Endodermal cell (in vitro differentiated cells): ENCODE results near the gene FAM81A. TPM values are rescaled to one million over a fixed set of nuclear protein-coding genes. Genes with fewer than 3 reads are reported as not detected.
A peak's percentile ranks its signal among the peaks of the same experiment; 100 is the strongest.

Experiments
- DNase-seq: peaks from one replicate; pipeline ENCODE4 v3.0.0-alpha.2; 2017
- H3K27ac ChIP-seq: 2 replicates; pipeline ENCODE4 v1.5.1; 2013; ENCODE audit warnings: mild to moderate bottlenecking, low read depth, low read length, moderate library complexity
- H3K27me3 ChIP-seq: 2 replicates; pipeline ENCODE4 v1.6.1; 2013; ENCODE audit warnings: mild to moderate bottlenecking, low read length, moderate library complexity; ENCODE audit not compliant: insufficient read depth, control insufficient read depth, poor library complexity, severe bottlenecking
- H3K36me3 ChIP-seq: 2 replicates; pipeline ENCODE4 v1.7.0; 2013; ENCODE audit warnings: mild to moderate bottlenecking, low read length, moderate library complexity; ENCODE audit not compliant: control insufficient read depth, insufficient read depth
- H3K4me1 ChIP-seq: one replicate; pipeline ENCODE4 v1.7.0; 2013; ENCODE audit warnings: low read length; ENCODE audit not compliant: control insufficient read depth, insufficient read depth
- H3K4me3 ChIP-seq: 2 replicates; pipeline ENCODE4 v1.5.1; 2013; ENCODE audit warnings: mild to moderate bottlenecking, low read length, moderate library complexity
- H3K9ac ChIP-seq: 2 replicates; pipeline ENCODE4 v1.6.1; 2013; ENCODE audit warnings: mild to moderate bottlenecking, low read length, moderate library complexity; ENCODE audit not compliant: poor library complexity, severe bottlenecking; ENCODE audit errors: extremely low read depth
- H3K9me3 ChIP-seq: 2 replicates; pipeline ENCODE4 v1.6.1; 2013; ENCODE audit warnings: mild to moderate bottlenecking, low read length, moderate library complexity; ENCODE audit not compliant: control insufficient read depth
- H3K27ac Mint-ChIP-seq: 2 replicates; pipeline ENCODE4 v1.8.0; 2020; ENCODE audit warnings: mixed read lengths
- H3K27me3 Mint-ChIP-seq: 2 replicates; pipeline ENCODE4 v1.8.0; 2021; ENCODE audit warnings: mild to moderate bottlenecking, mixed read lengths; ENCODE audit not compliant: insufficient read depth
- H3K36me3 Mint-ChIP-seq: 2 replicates; pipeline ENCODE4 v1.8.0; 2020; ENCODE audit warnings: low read depth, mixed read lengths
- H3K4me1 Mint-ChIP-seq: 2 replicates; pipeline ENCODE4 v1.8.0; 2020; ENCODE audit warnings: mixed read lengths
- H3K4me3 Mint-ChIP-seq: 2 replicates; pipeline ENCODE4 v1.8.0; 2020; ENCODE audit warnings: mild to moderate bottlenecking, moderate library complexity, mixed read lengths
- H3K9me3 Mint-ChIP-seq: 2 replicates; pipeline ENCODE4 v1.8.0; 2020; ENCODE audit warnings: mild to moderate bottlenecking, mixed read lengths
- WGBS, 2 experiments: methylation state at CpG; one replicate each; pipeline versions ENCODE4 v1.1.5 to v1.1.7; 2013; ENCODE audit warnings: missing lambda C conversion rate in 2 of 2, mixed read lengths in 1 of 2; ENCODE audit not compliant: insufficient coverage in 1 of 2, insufficient read length in 1 of 2; 5-methylcytosine and 5-hydroxymethylcytosine counted together
- total RNA-seq, 2 donors: library from RNA; stranded (reverse); fragmentation: NEBNext Ultra II Directional in 1 of 2; extraction: Animal tissue kit (Norgen Biotek cat#: 25700) in 1 of 2; gene quantifications; 2 replicates in 1 of 2; 3 replicates in 1 of 2; pipeline ENCODE4 v1.2.1, GENCODE V29; 2021
- TF ChIP-seq, protein P1 (sequence below): fragments of 200-600 bp; sonication (generic); conservative IDR thresholded peaks from 2 replicates; pipeline ENCODE4 v1.5.0; 2021; ENCODE audit warnings: antibody characterized with exemption, mild to moderate bottlenecking

The FAM81A gene
- total RNA-seq, 2 donors from 2014 or later = 0.35 to 0.88 TPM

DNA sequence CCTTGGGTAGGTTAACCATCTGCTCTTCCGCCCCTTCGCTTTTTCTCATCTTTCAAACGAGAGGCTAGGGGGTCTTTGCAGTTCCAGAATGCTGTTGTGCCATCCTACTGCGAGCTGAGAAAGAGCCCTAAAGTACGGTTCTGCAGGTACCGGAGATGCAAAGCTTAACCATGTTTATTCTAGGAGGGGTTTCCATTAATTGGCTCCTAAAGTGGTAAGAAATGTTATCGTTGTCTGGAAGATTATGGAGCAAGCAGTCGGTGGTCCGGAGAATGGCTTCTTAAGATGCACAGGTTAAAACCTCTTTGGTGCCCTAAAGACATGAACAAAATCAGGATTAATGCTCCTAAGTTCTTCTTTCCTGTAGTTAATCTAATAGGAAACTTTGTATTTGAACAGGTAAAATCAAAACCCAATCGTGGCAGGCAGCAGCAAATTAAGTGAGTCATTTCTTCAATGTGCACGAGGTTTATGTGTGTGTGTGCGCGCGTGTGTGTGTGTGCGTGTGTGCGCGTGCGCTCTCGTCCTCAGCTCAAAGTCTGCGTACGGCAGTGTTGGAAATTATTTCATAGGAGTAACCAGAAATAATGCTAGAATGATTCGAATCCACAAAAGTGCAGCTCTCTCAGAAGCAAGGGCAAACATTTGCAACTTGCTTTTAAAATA lies 772 bp downstream of the FAM81A start:
- TF ChIP-seq, protein P1, sequence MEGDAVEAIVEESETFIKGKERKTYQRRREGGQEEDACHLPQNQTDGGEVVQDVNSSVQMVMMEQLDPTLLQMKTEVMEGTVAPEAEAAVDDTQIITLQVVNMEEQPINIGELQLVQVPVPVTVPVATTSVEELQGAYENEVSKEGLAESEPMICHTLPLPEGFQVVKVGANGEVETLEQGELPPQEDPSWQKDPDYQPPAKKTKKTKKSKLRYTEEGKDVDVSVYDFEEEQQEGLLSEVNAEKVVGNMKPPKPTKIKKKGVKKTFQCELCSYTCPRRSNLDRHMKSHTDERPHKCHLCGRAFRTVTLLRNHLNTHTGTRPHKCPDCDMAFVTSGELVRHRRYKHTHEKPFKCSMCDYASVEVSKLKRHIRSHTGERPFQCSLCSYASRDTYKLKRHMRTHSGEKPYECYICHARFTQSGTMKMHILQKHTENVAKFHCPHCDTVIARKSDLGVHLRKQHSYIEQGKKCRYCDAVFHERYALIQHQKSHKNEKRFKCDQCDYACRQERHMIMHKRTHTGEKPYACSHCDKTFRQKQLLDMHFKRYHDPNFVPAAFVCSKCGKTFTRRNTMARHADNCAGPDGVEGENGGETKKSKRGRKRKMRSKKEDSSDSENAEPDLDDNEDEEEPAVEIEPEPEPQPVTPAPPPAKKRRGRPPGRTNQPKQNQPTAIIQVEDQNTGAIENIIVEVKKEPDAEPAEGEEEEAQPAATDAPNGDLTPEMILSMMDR = no peak
- H3K4me3 ChIP-seq = peak overlapping the region; percentile 78
- no peaks in the 10 kb centered on the region for H3K4me1 ChIP-seq
- no peaks in the 10 kb centered on the region for H3K36me3 ChIP-seq
- WGBS, 2 experiments = 76 to 79% methylated on average over 22 of the region's 22 CpGs
- Mint-ChIP-seq H3K9me3 (no peaks in the 10 kb centered on the region), H3K4me3 (peak overlapping the region; percentile 68), H3K36me3 (no peaks in the 10 kb centered on the region), H3K27ac (no peak overlapping the region), H3K27me3 (peaks cover 76% of the 10 kb centered on the region), H3K4me1 (peaks cover 9% of the 10 kb centered on the region)
- DNase-seq = no peak
- H3K9me3 ChIP-seq = no peaks in the 10 kb centered on the region
- H3K27me3 ChIP-seq = peaks cover 73% of the 10 kb centered on the region
- no peak overlapping the region for H3K9ac ChIP-seq
- no peak overlapping the region for H3K27ac ChIP-seq

DNA sequence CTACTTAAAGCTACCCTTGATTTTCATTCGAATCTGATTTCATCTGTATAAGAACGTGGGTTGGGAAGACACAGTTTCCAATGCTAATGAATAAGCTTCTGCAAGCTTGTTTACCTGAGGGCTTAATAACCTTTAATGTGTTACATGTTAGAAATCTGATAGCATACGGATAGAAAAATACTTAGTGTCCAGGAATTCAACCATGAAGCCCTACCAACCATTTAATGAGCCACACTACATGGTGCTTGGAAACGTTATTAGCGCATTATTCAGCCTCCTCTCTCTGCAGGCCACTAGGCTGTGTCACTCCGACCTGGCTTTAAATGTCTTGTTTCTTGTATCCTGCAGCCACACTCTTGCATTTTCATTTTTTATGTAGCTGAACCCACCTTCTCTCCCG lies 1.6 kb downstream of the FAM81A start:
- Histone ChIP-seq H3K27ac (no peak overlapping the region), H3K9me3 (no peaks in the 10 kb centered on the region), H3K4me3 (no peak overlapping the region), H3K4me1 (no peaks in the 10 kb centered on the region), H3K27me3 (peaks cover 65% of the 10 kb centered on the region), H3K36me3 (no peaks in the 10 kb centered on the region), H3K9ac (no peak overlapping the region)
- no peaks in the 10 kb centered on the region for H3K36me3 Mint-ChIP-seq
- H3K9me3 Mint-ChIP-seq = no peaks in the 10 kb centered on the region
- H3K27me3 Mint-ChIP-seq = peaks cover 68% of the 10 kb centered on the region
- no peak for DNase-seq
- TF ChIP-seq, protein P1 = no peak
- 75 to 94% methylated on average over 4 to 7 of the region's 7 CpGs for WGBS, 2 experiments
- peaks cover 9% of the 10 kb centered on the region for H3K4me1 Mint-ChIP-seq
- H3K27ac Mint-ChIP-seq = no peak overlapping the region
- H3K4me3 Mint-ChIP-seq = no peak overlapping the region

DNA sequence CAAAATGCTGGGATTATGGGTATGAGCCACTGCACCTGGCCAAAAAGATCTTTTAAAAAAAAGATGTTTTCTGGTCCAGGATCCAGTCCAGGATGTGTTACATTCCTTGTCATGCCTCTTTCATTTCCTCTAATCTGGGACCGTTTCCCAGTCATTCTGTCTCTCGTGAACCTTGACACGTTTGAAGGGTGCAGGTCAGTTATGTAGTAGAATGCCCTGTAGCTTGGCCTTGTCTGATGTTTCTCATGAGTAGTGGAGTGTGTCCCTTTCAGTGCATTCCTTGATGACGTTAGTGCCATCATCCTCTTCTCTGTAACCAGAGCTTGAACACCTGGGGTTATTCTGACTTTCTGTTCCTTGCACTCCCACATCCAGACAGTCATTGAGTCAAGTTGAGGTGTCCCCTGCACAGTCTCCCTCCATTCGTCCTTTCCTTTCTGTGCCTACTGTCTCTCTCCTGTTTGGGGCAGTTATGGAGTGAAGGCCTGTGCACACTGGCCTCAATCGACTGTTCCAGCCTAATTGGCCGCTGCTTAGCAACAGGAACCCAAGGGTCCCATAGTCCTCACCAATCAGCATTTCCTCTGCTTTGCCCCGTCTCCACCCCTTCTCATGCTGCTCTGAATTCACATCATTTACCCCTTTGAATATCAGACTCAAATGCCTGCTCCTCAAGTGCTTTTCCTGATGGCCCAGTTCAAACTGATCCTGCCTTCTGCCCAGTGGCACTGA lies 5.5 kb downstream of the FAM81A start:
- 82 to 86% methylated on average over 4 to 8 of the region's 8 CpGs for WGBS, 2 experiments
- no peaks in the 10 kb centered on the region for H3K4me1 ChIP-seq
- no peak overlapping the region for H3K27ac ChIP-seq
- H3K4me3 ChIP-seq = no peak overlapping the region
- Mint-ChIP-seq H3K4me3 (no peak overlapping the region), H3K27me3 (peaks cover 32% of the 10 kb centered on the region), H3K36me3 (no peaks in the 10 kb centered on the region), H3K4me1 (no peaks in the 10 kb centered on the region), H3K9me3 (no peaks in the 10 kb centered on the region), H3K27ac (no peak overlapping the region)
- no peaks in the 10 kb centered on the region for H3K9me3 ChIP-seq
- peaks cover 29% of the 10 kb centered on the region for H3K27me3 ChIP-seq
- peak; percentile 47 for DNase-seq
- no peak overlapping the region for H3K9ac ChIP-seq
- H3K36me3 ChIP-seq = no peaks in the 10 kb centered on the region
- TF ChIP-seq, protein P1 = no peak
